B cell (primary cell): ENCODE measurements around the gene ALKBH3.

ENCODE experiments used
- CTCF ChIP-seq: fragments of 200-600 bp; IDR thresholded peaks from one replicate; pipeline ENCODE4 v1.8.0; 2022; ENCODE audit warnings: antibody characterized with exemption, mild to moderate bottlenecking
- EZH2 ChIP-seq: IDR thresholded peaks from 2 replicates; pipeline ENCODE4 v1.6.1; 2012; ENCODE audit warnings: borderline replicate concordance, low read depth, mild to moderate bottlenecking, moderate library complexity, low read length; ENCODE audit not compliant: insufficient read depth, poor library complexity, severe bottlenecking

GRCh38 chr11:43874738-43875137, 5.9 kb upstream of the ALKBH3 start:
- TF ChIP-seq CTCF (no peak), EZH2 (no peak)
